CD4-positive, alpha-beta T cell treated with Interleukin-6 at 100 ng/mL for 8 hours (primary cell): Measurements from ENCODE around the gene LRP1B.
"Not testable (repeated sequence)": the region's sequence is repeated elsewhere in the genome, so short reads cannot be mapped to it uniquely, and the experiment has no call there.

ENCODE experiments used
- DNase-seq: peaks from one replicate; pipeline ENCODE4 v3.0.0-alpha.2; 2020; ENCODE audit warnings: mixed read lengths, low spot score

The LRP1B gene

GRCh38 chr2:140338795-140339194 is 1792.0 kb downstream of the LRP1B start:
- no peak for DNase-seq

GRCh38 chr2:140337061-140337460 is 1793.8 kb downstream of the LRP1B start:
- no peak for DNase-seq

GRCh38 chr2:140316345-140316744 is 1814.5 kb downstream of the LRP1B start:
- no peak for DNase-seq

GRCh38 chr2:140311905-140312304 is 1818.9 kb downstream of the LRP1B start:
- no peak for DNase-seq

- no peak for DNase-seq
These were observed 1822.1 kb downstream of the LRP1B start for GRCh38 chr2:140308706-140309105.

- DNase-seq, result no peak
These were observed 1823.3 kb downstream of the LRP1B start for GRCh38 chr2:140307532-140307931.

- no peak for DNase-seq
These were observed 1835.0 kb downstream of the LRP1B start for GRCh38 chr2:140295767-140296166.

- no peak for DNase-seq
These were observed 1842.1 kb downstream of the LRP1B start for GRCh38 chr2:140288726-140289125.

- no peak for DNase-seq
These were observed 1842.6 kb downstream of the LRP1B start for GRCh38 chr2:140288213-140288612.

GRCh38 chr2:140286377-140286776 is 1844.4 kb downstream of the LRP1B start:
- no peak for DNase-seq

GRCh38 chr2:140277344-140277743 is 1853.5 kb downstream of the LRP1B start:
- not testable (repeated sequence) for DNase-seq

GRCh38 chr2:140276661-140277060 is 1854.2 kb downstream of the LRP1B start:
- no peak for DNase-seq

GRCh38 chr2:140275427-140275826 is 1855.4 kb downstream of the LRP1B start:
- DNase-seq, result no peak

- DNase-seq, result no peak
These were observed 1855.9 kb downstream of the LRP1B start for GRCh38 chr2:140274891-140275290.

- no peak for DNase-seq
These were observed 1856.9 kb downstream of the LRP1B start for GRCh38 chr2:140273958-140274357.

GRCh38 chr2:140273408-140273807 is 1857.4 kb downstream of the LRP1B start:
- DNase-seq, result no peak

GRCh38 chr2:140270224-140270623 is 1860.6 kb downstream of the LRP1B start:
- no peak for DNase-seq

- no peak for DNase-seq
These were observed 1861.8 kb downstream of the LRP1B start for GRCh38 chr2:140269000-140269399.

GRCh38 chr2:140262908-140263307 is 1867.9 kb downstream of the LRP1B start:
- no peak for DNase-seq

GRCh38 chr2:140257692-140258300 is 1873.0 kb downstream of the LRP1B start:
- no peak for DNase-seq

- no peak for DNase-seq
These were observed 1874.7 kb downstream of the LRP1B start for GRCh38 chr2:140256080-140256479.

GRCh38 chr2:140249821-140250220 is 1881.0 kb downstream of the LRP1B start:
- DNase-seq, result no peak

GRCh38 chr2:140248623-140249022 is 1882.2 kb downstream of the LRP1B start:
- no peak for DNase-seq

GRCh38 chr2:140247451-140248195 is 1883.2 kb downstream of the LRP1B start:
- DNase-seq, result no peak
